Subcutaneous adipose tissue (tissue), 4 donors: ENCODE data around the gene DPEP3. TPM values are rescaled to one million over a fixed set of nuclear protein-coding genes. Genes with fewer than 3 reads are reported as not detected.

ENCODE experiments used
- total RNA-seq, 4 donors: library from RNA; depleted of rRNA; stranded (reverse); fragments of >200 nt; gene quantifications; one replicate each; pipeline ENCODE4 v1.1.0, GENCODE V29; 2016
- TF ChIP-seq, protein P1 (sequence below): fragments of 450-650 bp; IDR thresholded peaks from one replicate; pipeline ENCODE4 v1.5.1; 2016; ENCODE audit warnings: low read depth, mild to moderate bottlenecking, control low read depth, antibody characterized with exemption, moderate library complexity

Gene DPEP3
- total RNA-seq, 4 donors from 2014 or later: 0.22 TPM; not detected in 3

DNA sequence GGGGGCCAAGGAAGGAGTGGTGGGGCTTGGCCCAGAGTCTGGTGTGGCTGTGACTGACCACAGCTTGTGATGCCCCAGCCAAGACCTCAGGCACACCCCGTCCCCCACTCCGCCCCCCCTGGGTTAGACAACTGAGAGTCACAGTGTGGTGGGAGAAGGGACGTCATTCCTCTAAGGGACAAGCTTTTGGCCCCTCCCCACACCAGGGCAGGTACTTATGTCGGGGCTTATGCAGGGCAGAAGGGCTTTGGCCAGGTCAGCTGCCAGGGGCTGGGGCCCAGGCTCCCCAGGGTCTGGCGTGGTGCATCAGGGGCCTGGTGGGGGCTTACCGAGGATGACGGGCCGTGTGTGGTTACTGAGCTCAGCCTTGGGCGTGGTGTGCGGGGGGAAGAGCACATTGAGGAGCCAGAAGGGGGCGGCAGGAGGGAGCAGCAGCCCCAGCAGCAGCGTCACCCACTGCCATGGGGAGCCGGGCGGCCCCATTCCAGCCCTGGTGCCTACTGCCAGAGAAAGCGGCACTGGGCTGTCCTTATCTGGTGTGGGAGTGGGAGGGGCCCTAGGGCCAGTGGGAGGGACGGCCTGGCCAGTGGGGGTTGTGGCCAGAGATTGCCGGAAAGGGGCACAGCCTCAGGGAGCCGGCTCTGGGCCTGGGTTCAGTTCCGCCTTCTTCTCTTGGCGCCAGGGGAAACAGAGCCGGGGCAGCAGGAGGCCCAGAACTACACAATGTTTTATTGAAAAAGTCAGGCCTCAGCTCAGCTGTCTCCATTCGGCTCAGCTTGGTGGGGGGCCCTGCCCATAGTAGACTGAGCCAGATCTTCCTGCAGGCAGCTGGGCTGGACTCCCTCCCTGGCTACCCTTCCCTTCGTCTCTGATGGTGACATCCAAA is 36.4 kb downstream of the DPEP3 start, which contains the start of gene LCAT:
TSS of gene LCAT (minus strand) at position 502 of the 886 bp plus-strand sequence. CDS start at position 483, 19 bp downstream.
- TF ChIP-seq, protein P1, sequence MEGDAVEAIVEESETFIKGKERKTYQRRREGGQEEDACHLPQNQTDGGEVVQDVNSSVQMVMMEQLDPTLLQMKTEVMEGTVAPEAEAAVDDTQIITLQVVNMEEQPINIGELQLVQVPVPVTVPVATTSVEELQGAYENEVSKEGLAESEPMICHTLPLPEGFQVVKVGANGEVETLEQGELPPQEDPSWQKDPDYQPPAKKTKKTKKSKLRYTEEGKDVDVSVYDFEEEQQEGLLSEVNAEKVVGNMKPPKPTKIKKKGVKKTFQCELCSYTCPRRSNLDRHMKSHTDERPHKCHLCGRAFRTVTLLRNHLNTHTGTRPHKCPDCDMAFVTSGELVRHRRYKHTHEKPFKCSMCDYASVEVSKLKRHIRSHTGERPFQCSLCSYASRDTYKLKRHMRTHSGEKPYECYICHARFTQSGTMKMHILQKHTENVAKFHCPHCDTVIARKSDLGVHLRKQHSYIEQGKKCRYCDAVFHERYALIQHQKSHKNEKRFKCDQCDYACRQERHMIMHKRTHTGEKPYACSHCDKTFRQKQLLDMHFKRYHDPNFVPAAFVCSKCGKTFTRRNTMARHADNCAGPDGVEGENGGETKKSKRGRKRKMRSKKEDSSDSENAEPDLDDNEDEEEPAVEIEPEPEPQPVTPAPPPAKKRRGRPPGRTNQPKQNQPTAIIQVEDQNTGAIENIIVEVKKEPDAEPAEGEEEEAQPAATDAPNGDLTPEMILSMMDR: no peak

DNA sequence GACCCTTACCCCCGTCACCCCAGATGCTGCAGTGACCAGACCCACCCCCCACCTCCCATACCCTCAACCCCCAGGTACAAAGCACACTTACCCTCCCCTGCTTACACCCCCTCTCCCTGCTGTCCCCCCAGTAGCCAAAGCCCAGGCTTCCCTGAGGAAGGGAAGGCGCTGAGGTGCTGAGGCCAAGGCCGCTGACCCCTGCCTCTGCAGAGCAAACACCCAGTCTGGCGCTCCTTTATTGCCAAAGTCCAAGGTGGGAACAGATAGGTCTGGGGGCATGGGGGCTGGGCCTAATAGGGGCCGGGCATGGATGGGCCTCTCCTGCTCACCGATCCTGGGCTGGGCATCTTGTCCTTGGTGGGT is 37.1 kb downstream of the DPEP3 start:
- TF ChIP-seq, protein P1: no peak

DNA sequence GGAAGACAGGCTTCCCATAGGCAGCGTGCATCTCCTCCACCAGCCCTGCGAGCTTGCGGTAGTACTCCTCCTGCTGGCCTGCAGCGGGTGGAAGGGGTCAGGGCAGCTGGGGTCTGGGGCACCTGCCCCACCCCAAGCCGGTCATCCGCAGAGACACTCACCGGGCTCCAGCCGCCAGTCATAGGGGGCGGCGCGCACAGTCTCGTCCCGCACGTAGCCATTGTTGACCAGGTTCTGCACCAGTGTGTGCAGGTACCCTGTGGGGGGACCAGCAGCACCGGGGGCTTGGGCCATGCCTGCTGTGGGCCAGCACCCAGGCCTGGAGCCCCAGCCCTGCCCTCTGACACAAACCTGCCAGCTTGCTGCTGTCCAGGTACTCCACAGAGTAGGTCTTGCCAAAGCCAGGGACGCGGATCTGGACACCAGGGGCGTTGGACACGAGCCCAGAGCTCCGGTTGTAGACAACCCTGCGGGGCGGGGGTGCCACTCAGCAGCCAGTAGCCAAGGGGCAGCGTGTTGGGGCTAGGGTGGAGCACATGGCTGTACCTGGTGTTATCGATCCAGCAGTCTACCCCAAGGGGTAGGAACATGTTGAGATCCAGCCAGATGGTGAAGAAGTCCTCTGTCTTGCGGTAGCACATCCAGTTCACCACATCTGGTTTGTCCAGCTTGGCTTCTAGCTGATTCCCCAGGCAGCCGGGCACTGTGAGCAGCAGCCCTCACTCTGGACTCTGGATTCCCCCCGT is 37.6 kb downstream of the DPEP3 start:
- TF ChIP-seq, protein P1: no peak

DNA sequence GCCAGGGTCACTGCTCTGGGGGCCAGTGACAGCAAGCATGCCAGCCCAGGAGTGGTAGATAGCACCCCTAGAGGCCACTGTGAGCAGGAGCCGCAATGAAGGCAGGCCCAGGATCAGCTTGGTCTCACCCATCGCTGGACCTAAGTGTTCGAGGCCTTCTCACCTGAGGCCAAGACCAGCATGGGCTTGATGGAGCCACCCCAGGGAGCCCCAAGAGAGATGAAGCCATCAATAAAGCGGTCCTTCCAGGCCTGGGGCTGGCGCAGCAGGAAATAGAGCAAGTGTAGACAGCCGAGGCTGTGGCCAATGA is 38.1 kb downstream of the DPEP3 start:
- TF ChIP-seq, protein P1: no peak

DNA sequence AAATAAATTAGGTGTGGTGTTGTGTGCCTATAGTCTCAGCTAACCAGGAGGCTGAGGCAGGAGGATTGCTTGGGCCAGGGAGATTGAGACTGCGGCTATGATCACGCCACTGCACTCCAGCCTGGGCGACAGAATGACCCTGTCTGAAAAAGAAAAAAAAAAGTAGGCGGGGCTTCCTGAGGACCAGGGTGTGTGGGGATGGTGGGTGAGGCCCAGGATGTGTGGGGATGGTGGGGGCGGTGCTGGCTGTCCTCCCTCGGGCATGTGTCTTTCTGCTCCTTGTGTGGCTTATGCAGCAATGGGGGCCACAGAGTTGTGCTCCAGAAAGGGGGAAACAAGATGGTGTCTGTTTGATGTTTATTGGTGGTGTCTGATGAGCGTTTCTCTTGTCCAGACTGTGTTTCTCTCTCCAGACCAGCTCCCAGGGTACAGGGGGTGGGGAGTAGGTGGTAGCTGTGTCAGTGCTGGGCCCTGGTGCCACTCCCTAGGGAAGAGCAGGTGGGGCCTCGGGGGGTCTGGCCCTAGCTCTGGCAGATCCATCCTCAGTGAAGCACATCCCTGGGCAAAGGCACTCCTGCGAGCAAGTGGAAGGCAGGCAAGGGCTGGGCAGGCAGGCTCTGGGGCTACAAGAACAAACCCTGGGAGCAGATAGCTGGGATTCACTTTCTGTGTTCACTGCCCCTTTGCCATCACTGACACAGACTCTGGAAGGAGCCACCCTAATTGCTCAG is 38.7 kb downstream of the DPEP3 start:
- TF ChIP-seq, protein P1: no peak

DNA sequence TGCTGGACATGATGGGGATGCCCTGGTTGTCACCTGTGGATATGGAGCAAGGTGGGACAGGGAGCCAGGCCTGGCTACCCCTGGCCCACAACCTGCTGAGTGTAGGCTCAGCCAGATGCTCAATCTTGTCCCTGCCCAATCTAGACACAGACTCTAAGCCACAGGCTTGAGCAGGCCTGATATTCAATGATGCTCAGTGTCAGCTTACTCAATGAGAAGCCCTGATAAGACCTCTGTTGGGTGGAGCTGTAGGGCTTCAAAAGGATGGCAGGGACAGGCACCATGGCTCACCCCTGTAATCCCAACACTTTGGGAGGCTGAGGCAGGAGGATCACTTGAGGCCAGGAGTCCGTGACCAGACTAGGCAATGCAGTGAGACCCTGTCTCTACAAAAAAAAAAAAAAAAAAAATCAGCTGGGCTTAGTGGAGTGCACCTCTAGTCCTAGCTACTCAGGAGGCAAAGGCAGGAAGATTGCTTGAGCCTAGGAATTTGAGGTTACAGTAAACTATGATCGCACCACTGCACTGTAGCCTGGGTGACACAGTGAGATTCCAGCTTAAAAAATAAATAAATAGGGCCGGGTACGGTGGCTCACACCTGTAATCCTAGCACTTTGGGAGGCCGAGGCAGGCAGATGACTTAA is 39.7 kb downstream of the DPEP3 start:
- TF ChIP-seq, protein P1: no peak
